Ascending aorta (tissue), 2 donors: Measurements from ENCODE around the gene ANKRD29. TPM values are rescaled to one million over a fixed set of nuclear protein-coding genes. Genes with fewer than 3 reads are reported as not detected.

Source experiments
- DNase-seq, 2 donors: peaks; one replicate each; pipeline ENCODE4 v3.0.0-alpha.2; 2019; ENCODE audit warnings: low spot score in 2 of 2
- H3K27ac ChIP-seq, 2 donors: fragments of 200-600 bp; sonication (generic); one replicate each; pipeline ENCODE4 v1.5.1; 2016 to 2017; ENCODE audit warnings: mild to moderate bottlenecking in 1 of 2
- H3K27me3 ChIP-seq: fragments of 200-600 bp; sonication (generic); one replicate; pipeline ENCODE4 v1.5.1; 2017
- H3K36me3 ChIP-seq, 2 donors: fragments of 200-600 bp; sonication (generic); one replicate each; pipeline ENCODE4 v1.5.1; 2016
- H3K4me1 ChIP-seq, 2 donors: fragments of 200-600 bp; sonication (generic); one replicate each; pipeline ENCODE4 v1.5.1; 2016 to 2017; ENCODE audit warnings: mild to moderate bottlenecking in 1 of 2
- H3K4me3 ChIP-seq, 2 donors: fragments of 200-600 bp; sonication (generic); one replicate each; pipeline ENCODE4 v1.5.1; 2016 to 2017; ENCODE audit warnings: mild to moderate bottlenecking in 1 of 2
- H3K9me3 ChIP-seq, 2 donors: fragments of 200-600 bp; sonication (generic); one replicate each; pipeline ENCODE4 v1.5.1; 2016
- CTCF ChIP-seq, 3 experiments: fragments of 200-600 bp in 2 of 3; fragments of 450-650 bp in 1 of 3; sonication (generic) in 2 of 3; IDR thresholded peaks; one replicate each; pipeline ENCODE4 v1.5.1; 2016 to 2019; ENCODE audit warnings: antibody characterized with exemption in 3 of 3, mild to moderate bottlenecking in 1 of 3, moderate library complexity in 1 of 3
- intact Hi-C: fragments of 100-400 bp; cut with DNase I; formaldehyde crosslinking; loops from one replicate; pipeline ENCODE4 v1.15.1; 2023
- total RNA-seq: library from RNA; depleted of rRNA; stranded (reverse); fragments of >200 nt; gene quantifications from one replicate; pipeline ENCODE4 v1.1.0, GENCODE V29; 2016

ANKRD29 gene
- total RNA-seq, 1 donor from 2014 or later: 118 TPM

GRCh38 chr18:23595591-23595990, 67.1 kb downstream of the ANKRD29 start:
- intact Hi-C loops: no loop called here

GRCh38 chr18:23593720-23594119, 69.0 kb downstream of the ANKRD29 start:
- Histone ChIP-seq H3K4me1 (no peaks in the 10 kb centered on the region), H3K27me3 (no peaks in the 10 kb centered on the region), H3K27ac (no peak overlapping the region), H3K4me3 (no peak overlapping the region), H3K36me3 (no peaks in the 10 kb centered on the region), H3K9me3 (no peaks in the 10 kb centered on the region)
- intact Hi-C loops: no loop called here
- TF ChIP-seq CTCF (IDR thresholded peaks at IDR 0.05): no peak
- DNase-seq: no peak

More at GRCh38 chr18:23595591-23595990, 67.1 kb downstream of the ANKRD29 start:
- no peaks in the 10 kb centered on the region for H3K4me1 ChIP-seq
- no peak for TF ChIP-seq CTCF (IDR thresholded peaks at IDR 0.05)
- no peaks in the 10 kb centered on the region for H3K9me3 ChIP-seq
- H3K36me3 ChIP-seq: no peaks in the 10 kb centered on the region
- no peak overlapping the region for H3K27ac ChIP-seq
- H3K4me3 ChIP-seq: no peak overlapping the region
- H3K27me3 ChIP-seq: no peaks in the 10 kb centered on the region
- DNase-seq: no peak

- Histone ChIP-seq H3K27me3 (no peaks in the 10 kb centered on the region), H3K9me3 (no peaks in the 10 kb centered on the region), H3K36me3 (no peaks in the 10 kb centered on the region), H3K27ac (no peak overlapping the region), H3K4me3 (no peak overlapping the region), H3K4me1 (no peaks in the 10 kb centered on the region)
- no peak for DNase-seq
- intact Hi-C loops: no loop called here
- TF ChIP-seq CTCF (IDR thresholded peaks at IDR 0.05): no peak
Observed at GRCh38 chr18:23592911-23593310, 69.8 kb downstream of the ANKRD29 start.

- DNase-seq: no peak
- intact Hi-C loops: no loop called here
- Histone ChIP-seq H3K4me3 (no peak overlapping the region), H3K27me3 (no peaks in the 10 kb centered on the region), H3K4me1 (peaks cover 0 to 4% of the 10 kb centered on the region in 2 donors), H3K27ac (no peak overlapping the region), H3K36me3 (no peaks in the 10 kb centered on the region), H3K9me3 (no peaks in the 10 kb centered on the region)
- TF ChIP-seq CTCF (IDR thresholded peaks at IDR 0.05): no peak
Observed at GRCh38 chr18:23591011-23591410, 71.7 kb downstream of the ANKRD29 start.

- Histone ChIP-seq H3K4me3 (no peak overlapping the region), H3K4me1 (peaks cover 10 to 13% of the 10 kb centered on the region in 2 donors), H3K27ac (no peak overlapping the region), H3K9me3 (no peaks in the 10 kb centered on the region), H3K27me3 (no peaks in the 10 kb centered on the region), H3K36me3 (no peaks in the 10 kb centered on the region)
- no peak for TF ChIP-seq CTCF (IDR thresholded peaks at IDR 0.05)
- intact Hi-C loops: loop anchor here (5.0 to 10.0 kb wide), 3 partner anchors 137 to 1766 kb away; partner anchors contain the start of genes RIOK3 and ZNF521
- DNase-seq: no peak
Observed at GRCh38 chr18:23588836-23589560, 73.7 kb downstream of the ANKRD29 start.
